Spleen (tissue), 7 donors: ENCODE results near the gene TTC3.

Experiments used
- CTCF ChIP-seq, 11 experiments: fragments of 200-600 bp in 7 of 11; fragments of 450-650 bp in 4 of 11; sonication (generic) in 4 of 11; IDR thresholded peaks in 8 of 11; conservative IDR thresholded peaks in 3 of 11; 1 replicate in 7 of 11; 2 replicates in 4 of 11; pipeline versions ENCODE4 v1.4.0 to v1.8.0; 2016 to 2021; ENCODE audit warnings: antibody characterized with exemption in 11 of 11, inconsistent platforms in 4 of 11, mild to moderate bottlenecking in 1 of 11
- POLR2A ChIP-seq, 3 donors: fragments of 450-650 bp; IDR thresholded peaks; one replicate each; pipeline ENCODE4 v1.5.1; 2017; ENCODE audit warnings: antibody characterized with exemption in 3 of 3, mild to moderate bottlenecking in 1 of 3
- donor health status: DM: no; HTN: no; CAD: no; lungs with moderate emphysema.
- donor health status: DM: no; HTN: no; CAD: no.
- donor health status: DM: no; HTN: no; CAD: no.

GRCh38 chr21:37249112-37249904 lies 176.3 kb downstream of the TTC3 start:
- no peak for TF ChIP-seq CTCF (IDR thresholded peaks at IDR 0.05 in 8 of 11, conservative IDR thresholded peaks at IDR 0.05 in 3 of 11)
- no peak for TF ChIP-seq POLR2A (IDR thresholded peaks at IDR 0.05)
